Mesothelial cell of epicardium (in vitro differentiated cells): ENCODE data around the gene GMDS. TPM values are rescaled to one million over a fixed set of nuclear protein-coding genes. Genes with fewer than 3 reads are reported as not detected.

Experiments used
- DNase-seq, 2 experiments: peaks; one replicate each; pipeline ENCODE4 v3.0.0; 2021; ENCODE audit warnings: low spot score in 2 of 2; ENCODE audit not compliant: unreplicated experiment in 2 of 2
- H3K27ac Mint-ChIP-seq: 2 replicates; pipeline ENCODE4 v1.8.0; 2021; ENCODE audit warnings: mixed read lengths
- H3K27me3 Mint-ChIP-seq: 2 replicates; pipeline ENCODE4 v1.8.0; 2021; ENCODE audit warnings: low read depth, mixed read lengths
- H3K36me3 Mint-ChIP-seq: 2 replicates; pipeline ENCODE4 v1.8.0; 2021; ENCODE audit warnings: mixed read lengths
- H3K4me1 Mint-ChIP-seq: 2 replicates; pipeline ENCODE4 v1.8.0; 2021; ENCODE audit warnings: mixed read lengths
- H3K4me3 Mint-ChIP-seq: 2 replicates; pipeline ENCODE4 v1.8.0; 2021; ENCODE audit warnings: mild to moderate bottlenecking, moderate library complexity, mixed read lengths
- H3K9me3 Mint-ChIP-seq: 2 replicates; pipeline ENCODE4 v1.8.0; 2021; ENCODE audit warnings: mixed read lengths
- CTCF ChIP-seq: fragments of 200-600 bp; sonication (generic); IDR thresholded peaks from one replicate; pipeline ENCODE4 v1.5.0; 2021; ENCODE audit warnings: antibody characterized with exemption; ENCODE audit not compliant: unreplicated experiment
- total RNA-seq: library from RNA; stranded (reverse); gene quantifications from 3 replicates; pipeline ENCODE4 v1.2.1, GENCODE V29; 2021

The GMDS gene
- total RNA-seq, 1 donor from 2014 or later = 39.9 TPM

DNA sequence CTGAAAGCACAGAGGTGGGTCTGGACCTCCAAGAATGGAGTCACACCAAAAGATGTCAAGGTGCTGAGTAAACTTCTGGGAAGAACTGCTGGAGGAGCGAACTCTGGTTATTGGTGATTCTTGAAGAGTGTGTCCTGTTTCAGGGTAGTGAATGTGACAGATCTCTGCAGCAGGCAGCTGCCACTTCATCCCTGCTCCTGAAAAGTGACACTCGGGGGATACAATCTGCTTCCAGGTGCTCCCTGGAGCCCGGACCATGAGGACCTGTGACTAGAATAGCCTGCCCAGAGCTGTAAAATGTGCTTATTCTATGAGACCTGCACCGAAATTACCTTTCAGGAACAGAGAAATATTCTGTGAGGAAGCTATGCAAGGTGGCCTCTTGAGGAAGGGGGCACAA lies 444.6 kb downstream of the GMDS start:
- no peak for DNase-seq
- Mint-ChIP-seq H3K9me3 (no peaks in the 10 kb centered on the region), H3K36me3 (no peaks in the 10 kb centered on the region), H3K27ac (peak overlapping the region; percentile 21), H3K4me3 (no peak overlapping the region), H3K4me1 (peaks cover 74% of the 10 kb centered on the region), H3K27me3 (no peaks in the 10 kb centered on the region)
- TF ChIP-seq CTCF = no peak

DNA sequence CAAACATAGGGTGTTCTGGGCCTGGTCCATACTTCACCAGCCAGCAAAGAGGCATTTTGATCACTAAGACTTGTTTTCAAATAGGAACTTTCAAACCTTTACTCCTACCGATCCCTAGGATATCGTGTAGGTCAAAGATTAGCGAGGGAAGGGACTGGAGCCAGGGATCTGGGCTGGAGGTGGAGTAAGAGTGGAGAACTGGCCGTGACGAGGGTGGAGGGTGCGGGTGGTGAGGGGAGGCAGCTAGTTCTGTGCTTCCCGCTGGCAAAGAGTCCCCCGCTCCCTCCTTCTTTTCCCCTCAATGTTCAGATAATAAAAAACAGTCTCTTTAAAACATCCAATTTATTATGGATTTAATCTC lies 446.5 kb downstream of the GMDS start:
- TF ChIP-seq CTCF = no peak
- Mint-ChIP-seq H3K27me3 (no peaks in the 10 kb centered on the region), H3K4me3 (no peak overlapping the region), H3K4me1 (peaks cover 72% of the 10 kb centered on the region), H3K27ac (no peak overlapping the region), H3K9me3 (no peaks in the 10 kb centered on the region), H3K36me3 (no peaks in the 10 kb centered on the region)
- no peak for DNase-seq

- TF ChIP-seq CTCF = no peak
- Mint-ChIP-seq H3K27me3 (no peaks in the 10 kb centered on the region), H3K27ac (peak overlapping the region; percentile 81), H3K36me3 (no peaks in the 10 kb centered on the region), H3K4me3 (no peak overlapping the region), H3K4me1 (peaks cover 67% of the 10 kb centered on the region), H3K9me3 (no peaks in the 10 kb centered on the region)
- DNase-seq = no peak
These were observed 447.0 kb downstream of the GMDS start for GRCh38 chr6:1798303-1798964.

- H3K4me1 Mint-ChIP-seq = peaks cover 61% of the 10 kb centered on the region
These were observed 447.6 kb downstream of the GMDS start for GRCh38 chr6:1797801-1798200.

DNA sequence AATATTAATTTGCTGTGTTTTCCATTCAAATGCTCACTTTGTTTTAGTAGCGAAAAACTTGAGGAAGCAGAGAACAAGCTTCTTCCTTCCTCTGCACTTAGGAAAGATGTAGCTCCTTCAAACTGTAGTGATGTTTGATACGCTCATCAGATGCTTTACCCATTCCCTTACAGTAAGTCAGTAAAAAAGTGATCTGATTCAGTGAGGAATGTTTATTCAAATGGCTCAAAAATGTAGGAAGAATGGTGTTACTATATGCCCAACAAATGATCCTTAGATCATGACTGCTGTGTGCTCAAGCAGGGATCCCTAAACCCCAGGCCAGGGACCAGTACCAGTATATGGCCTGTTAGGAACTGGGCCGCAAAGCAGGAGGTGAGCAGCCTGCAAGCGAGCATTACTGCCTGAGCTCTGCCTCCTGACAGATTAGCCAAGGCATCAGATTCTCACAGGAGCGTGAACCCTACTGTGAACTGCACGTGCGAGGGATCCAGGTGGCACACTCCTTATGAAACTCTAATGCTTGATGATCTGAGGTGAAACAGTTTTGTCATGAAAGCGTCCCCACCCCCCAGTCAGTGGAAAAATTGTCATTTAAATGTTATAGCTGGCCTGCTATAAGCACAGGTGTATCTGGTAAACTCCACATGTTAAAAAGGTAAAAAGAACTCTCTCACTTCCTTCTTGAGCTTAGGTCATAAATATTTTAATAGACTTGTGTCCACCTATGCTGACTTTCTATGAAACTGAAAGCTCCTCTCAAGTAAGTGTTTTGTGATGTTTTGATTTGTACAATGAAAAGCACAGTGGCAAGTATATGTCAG lies 448.5 kb downstream of the GMDS start:
- DNase-seq = no peak
- Mint-ChIP-seq H3K27me3 (no peaks in the 10 kb centered on the region), H3K4me3 (no peak overlapping the region), H3K27ac (peak overlapping the region; percentile 81), H3K36me3 (no peaks in the 10 kb centered on the region), H3K9me3 (peaks cover 4% of the 10 kb centered on the region), H3K4me1 (peaks cover 52% of the 10 kb centered on the region)
- TF ChIP-seq CTCF = no peak

More at GRCh38 chr6:1797801-1798200, 447.6 kb downstream of the GMDS start:
- TF ChIP-seq CTCF = no peak
- Mint-ChIP-seq H3K36me3 (no peaks in the 10 kb centered on the region), H3K27me3 (no peaks in the 10 kb centered on the region), H3K27ac (peak overlapping the region; percentile 81), H3K4me3 (no peak overlapping the region), H3K9me3 (peaks cover 3% of the 10 kb centered on the region)
- DNase-seq = no peak
